HG02588 (cell line): ENCODE measurements around the gene NTSR2.

Experiments used
- ATAC-seq: cut with Tn5 transposase; IDR thresholded peaks from one replicate; pipeline ENCODE4 v1.9.1; 2021; ENCODE audit warnings: mild to moderate bottlenecking, moderate library complexity; ENCODE audit not compliant: unreplicated experiment

NTSR2 gene

GRCh38 chr2:11630855-11631254 lies 39.1 kb downstream of the NTSR2 start:
- no peak for ATAC-seq

GRCh38 chr2:11629851-11630250 lies 40.1 kb downstream of the NTSR2 start:
- ATAC-seq: no peak

DNA sequence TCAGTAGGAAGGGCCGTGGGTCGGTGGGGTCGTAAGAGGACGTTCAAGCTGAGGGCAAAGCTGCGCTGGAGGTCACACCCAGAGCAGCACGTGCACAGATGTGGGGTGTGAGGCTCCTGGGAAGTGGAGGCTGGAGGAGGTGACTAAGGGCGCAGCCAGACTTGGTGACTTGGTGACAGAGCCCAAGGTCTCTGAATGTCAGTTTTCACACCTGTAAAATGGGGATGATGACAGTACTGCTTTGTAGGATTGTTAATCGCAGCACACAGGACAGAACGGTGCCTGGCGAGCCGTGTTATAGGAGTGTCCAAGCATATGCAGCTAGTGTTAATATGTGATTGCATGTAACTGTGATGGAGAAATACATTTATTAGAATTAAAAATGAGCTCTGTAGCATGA lies 40.8 kb downstream of the NTSR2 start:
- no peak for ATAC-seq

DNA sequence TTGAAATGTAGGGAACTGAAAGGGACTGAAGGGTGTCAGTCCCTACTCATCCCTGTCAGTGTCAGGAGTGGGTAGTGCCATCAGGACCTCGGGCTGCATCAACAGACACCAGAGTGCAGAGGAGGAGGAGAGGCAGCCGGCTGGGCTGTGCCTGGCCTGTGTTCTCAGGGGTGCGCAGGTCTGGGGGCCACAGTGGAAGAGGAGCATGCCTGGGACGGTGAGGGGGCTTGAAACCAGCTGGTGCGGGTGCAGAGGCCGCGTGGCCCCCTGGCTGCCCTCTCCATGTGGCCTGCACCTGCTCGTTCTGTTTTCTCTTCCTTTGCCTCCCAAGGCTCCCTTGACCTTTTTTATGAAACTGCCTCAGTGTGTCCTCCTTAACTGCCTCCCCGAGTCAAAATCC lies 41.3 kb downstream of the NTSR2 start:
- no peak for ATAC-seq

- ATAC-seq: no peak
Measured at GRCh38 chr2:11625671-11626070, 44.3 kb downstream of the NTSR2 start.

DNA sequence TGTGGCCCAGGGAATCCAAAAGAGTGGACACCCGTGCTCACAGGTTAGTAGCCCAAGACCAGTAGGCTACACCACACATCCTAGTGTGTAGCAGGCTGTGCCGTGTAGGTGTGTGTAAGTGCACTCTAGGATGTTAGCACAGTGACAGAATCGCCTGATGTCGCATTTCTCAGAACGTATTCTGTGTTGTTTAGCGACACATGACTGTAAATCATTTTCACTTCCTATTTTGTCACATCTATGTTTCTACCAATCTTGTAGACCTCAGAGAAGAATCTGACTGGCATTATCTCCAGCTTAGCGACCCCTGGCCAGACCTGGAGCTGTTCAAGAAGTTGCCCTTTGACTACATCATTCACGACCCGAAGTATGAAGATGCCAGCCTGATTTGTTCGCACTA lies 45.1 kb downstream of the NTSR2 start:
- ATAC-seq: no peak

DNA sequence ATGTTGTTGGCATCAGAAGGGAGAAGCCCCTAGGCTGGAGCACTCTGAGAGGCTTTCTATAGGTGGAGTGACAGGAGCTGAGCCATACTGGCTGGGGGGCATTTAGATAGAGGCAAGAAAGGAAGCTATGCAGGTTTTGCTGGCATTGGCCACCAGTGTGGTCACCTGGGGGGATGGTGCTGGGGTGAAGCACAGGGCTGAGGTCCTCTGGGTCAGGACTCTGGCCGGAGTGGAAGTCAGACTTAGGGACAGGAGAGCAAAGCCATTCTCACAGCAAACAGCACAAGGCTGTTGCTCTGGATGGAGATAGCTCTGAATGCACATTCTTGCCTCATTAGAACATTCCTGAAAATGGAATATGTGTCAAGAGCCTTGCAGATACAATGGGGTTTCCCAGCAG lies 47.4 kb downstream of the NTSR2 start:
- ATAC-seq: no peak

GRCh38 chr2:11621410-11621809 lies 48.6 kb downstream of the NTSR2 start:
- ATAC-seq: no peak

DNA sequence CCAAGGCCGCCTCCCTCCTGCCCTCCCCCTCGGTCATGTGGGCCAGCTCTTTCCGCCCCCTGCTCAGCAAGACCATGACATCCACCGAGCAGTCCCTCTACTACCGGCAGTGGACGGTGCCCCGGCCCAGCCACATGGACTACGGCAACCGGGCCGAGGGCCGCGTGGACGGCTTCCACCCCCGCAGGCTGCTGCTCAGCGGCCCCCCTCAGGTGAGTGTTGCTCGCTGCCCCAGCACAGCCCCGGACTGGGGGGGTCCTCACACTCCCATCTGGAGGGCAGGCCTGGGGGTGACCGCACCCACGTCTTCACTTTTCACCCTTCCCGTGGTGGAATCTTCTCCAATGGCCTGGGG lies 51.3 kb downstream of the NTSR2 start:
- ATAC-seq: no peak

DNA sequence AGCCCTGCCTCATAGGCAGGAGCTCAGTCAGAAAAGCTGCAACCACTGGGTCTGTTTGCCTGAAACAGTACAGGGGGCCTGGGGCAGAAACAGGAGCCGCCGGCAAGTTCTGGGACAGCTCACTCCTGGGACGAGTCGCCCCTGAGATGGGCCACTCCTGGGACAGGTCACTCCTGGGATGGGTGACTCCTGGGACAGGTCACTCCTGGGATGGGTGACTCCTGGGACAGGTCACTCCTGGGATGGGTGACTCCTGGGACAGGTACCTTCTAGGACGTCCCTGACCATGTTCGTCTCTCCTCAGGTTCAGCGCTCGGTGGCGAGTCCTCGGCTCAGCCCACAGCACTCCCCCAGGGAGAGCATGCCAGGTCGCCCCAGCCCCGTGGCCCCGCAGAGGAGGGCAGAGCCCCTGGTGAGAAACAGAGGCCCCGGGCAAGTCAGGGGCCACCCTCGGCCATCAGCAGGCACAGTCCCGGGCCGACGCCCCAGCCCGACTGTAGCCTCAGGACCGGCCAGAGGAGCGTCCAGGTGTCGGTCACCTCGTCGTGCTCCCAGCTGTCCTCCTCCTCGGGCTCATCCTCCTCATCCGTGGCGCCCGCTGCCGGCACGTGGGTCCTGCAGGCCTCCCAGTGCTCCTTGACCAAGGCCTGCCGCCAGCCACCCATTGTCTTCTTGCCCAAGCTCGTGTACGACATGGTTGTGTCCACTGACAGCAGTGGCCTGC lies 51.8 kb downstream of the NTSR2 start:
- no peak for ATAC-seq

- no peak for ATAC-seq
Measured at GRCh38 chr2:11617527-11617926, 52.5 kb downstream of the NTSR2 start.

DNA sequence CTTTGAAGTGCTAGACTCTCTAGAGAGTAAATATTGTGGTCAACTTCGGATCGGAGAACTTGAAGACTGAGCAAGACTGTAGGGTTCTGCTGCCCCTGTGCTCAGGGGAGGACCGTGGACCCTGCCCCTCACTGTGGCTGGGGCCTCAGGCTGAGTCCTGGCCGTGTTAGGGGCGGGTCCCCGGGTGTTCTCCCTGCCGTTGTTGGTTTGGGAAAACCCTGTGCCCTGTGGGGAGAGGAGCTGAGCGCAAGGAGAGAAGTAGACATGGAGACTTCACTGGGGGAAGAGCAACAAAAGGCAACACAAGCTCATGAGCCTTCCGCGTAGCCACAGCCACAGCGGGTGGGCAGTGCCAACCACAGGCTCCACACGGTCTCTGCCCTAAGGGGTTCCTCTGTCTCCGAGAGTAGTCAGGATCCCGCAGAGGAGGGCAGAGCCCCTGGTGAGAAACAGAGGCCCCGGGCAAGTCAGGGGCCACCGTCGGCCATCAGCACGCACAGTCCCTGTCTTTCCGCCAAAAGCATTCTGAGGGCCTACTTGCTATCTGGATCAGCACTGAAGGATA lies 53.1 kb downstream of the NTSR2 start:
- no peak for ATAC-seq

DNA sequence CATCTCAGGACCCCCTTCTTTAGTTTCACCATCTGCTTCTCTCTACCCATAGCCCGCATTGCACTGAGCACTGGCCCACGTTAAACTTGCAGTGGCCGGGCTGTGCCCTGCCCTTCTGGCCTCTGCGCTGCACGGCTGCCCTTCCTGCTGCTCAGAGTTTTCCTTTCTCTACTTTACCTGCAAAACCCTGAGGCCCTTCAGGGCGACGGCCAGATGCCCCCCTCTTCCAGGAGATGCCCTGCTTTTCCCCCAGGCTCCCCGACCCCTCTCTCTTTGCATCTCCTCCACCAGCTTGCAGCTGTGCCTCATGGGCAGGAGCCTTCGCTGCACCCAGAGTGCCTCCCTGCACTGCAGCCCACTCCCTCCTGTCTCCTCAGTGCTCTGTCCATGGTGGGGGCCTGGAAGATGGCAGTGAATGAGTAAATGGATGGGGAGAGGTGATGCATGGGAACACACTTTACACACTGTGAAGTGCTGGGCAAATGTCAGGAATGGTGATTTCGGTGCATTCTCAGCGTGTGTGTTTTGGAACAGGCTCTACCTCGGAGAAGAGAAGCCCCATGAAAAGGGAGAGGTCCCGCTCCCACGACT lies 53.8 kb downstream of the NTSR2 start:
- ATAC-seq: no peak

DNA sequence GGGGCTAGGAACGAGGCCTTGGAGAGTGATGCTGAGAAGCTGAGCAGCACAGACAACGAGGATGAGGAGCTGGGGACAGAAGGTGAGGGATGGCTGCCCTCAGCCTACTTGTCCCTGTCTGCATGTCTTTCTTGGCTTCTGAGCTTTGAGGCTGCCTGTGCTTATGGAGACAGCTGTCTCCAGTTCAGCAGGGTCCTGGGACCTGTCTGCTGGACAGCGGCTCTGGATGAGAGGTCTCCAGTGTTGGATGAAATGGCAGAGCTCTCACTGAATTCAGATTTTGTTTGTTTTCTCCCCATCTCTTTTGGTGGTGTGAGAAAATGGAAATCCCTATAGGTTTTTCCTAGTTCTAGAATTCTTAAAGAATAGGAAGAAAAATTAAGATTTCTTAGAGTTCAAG lies 54.8 kb downstream of the NTSR2 start:
- ATAC-seq: no peak

DNA sequence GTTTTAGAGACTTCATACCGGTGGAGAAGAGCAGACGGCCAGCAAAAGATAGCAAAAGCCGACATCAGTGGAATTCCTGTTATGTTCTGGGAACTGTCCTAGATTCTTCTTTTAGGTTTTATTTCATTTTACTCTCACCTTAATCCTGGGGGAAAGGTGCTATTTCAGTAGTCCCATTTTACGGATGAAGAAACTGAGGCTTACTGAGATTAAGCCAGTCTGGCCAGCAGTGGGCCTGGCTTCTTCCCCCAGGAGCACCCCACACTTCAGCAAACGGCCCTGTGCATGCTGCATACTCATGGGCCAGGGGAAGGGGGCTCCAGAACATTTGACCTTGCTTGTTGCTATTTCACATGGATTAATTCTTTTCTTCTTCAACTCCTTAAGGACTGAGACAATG lies 56.7 kb downstream of the NTSR2 start:
- ATAC-seq: no peak

GRCh38 chr2:11612553-11613215 lies 57.3 kb downstream of the NTSR2 start:
- no peak for ATAC-seq

DNA sequence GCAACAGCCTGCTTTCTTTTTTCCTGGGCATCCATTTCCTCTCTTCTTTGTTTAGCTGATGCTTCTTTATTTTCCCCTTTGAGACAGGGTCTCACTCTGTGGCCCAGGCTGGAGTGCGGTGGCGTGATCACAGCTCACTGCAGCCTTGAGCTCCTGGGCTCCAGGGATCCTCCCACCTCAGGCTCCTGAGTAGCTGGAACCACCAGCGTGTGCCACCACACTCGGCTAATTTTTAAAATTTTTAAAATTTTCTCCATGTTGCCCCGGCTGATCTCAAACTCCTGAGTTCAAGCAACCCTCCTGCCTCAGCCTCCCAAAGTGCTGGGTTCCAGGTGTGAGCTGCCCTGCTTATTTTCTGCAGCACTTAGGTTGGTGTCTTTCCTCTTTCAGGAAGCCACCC lies 58.7 kb downstream of the NTSR2 start:
- no peak for ATAC-seq

- ATAC-seq: no peak
Measured at GRCh38 chr2:11610624-11611242, 59.3 kb downstream of the NTSR2 start.
